Colon (tissue), 2 donors: ENCODE data around the gene SF3B5.
"Not testable (repeated sequence)": the region's sequence is repeated elsewhere in the genome, so short reads cannot be mapped to it uniquely, and the experiment has no call there.

Experiments
- FAIRE-seq: peaks from 2 replicates; lab custom pipeline; 2012; peaks lifted over from hg19 to GRCh38; lab: Jason Lieb, UNC
- donor health status: control.
- donor health status: control.

The SF3B5 gene

GRCh38 chr6:144095134-144096002 is at the start of gene SF3B5:
SF3B5 (minus strand) TSS chr6:144095573; CDS start chr6:144095497, 76 bp downstream.
- peak; percentile 60 for FAIRE-seq

GRCh38 chr6:144144996-144145395 is 49.6 kb upstream of the SF3B5 start:
- FAIRE-seq: no peak

- FAIRE-seq: no peak
Measured at GRCh38 chr6:144143878-144144277, 48.5 kb upstream of the SF3B5 start.

GRCh38 chr6:144143106-144143505 is 47.7 kb upstream of the SF3B5 start:
- FAIRE-seq: no peak

- FAIRE-seq: no peak
Measured at GRCh38 chr6:144141470-144141869, 46.1 kb upstream of the SF3B5 start.

GRCh38 chr6:144140867-144141266 is 45.5 kb upstream of the SF3B5 start:
- no peak for FAIRE-seq

GRCh38 chr6:144139817-144140216 is 44.4 kb upstream of the SF3B5 start:
- no peak for FAIRE-seq

GRCh38 chr6:144138542-144138941 is 43.2 kb upstream of the SF3B5 start:
- no peak for FAIRE-seq

- FAIRE-seq: no peak
Measured at GRCh38 chr6:144134737-144135136, 39.4 kb upstream of the SF3B5 start.

GRCh38 chr6:144134176-144134575 is 38.8 kb upstream of the SF3B5 start:
- FAIRE-seq: no peak

- no peak for FAIRE-seq
Measured at GRCh38 chr6:144133225-144133821, 38.0 kb upstream of the SF3B5 start.

- FAIRE-seq: not testable (repeated sequence)
Measured at GRCh38 chr6:144132167-144132690, 36.9 kb upstream of the SF3B5 start.

GRCh38 chr6:144131248-144131709 is 35.9 kb upstream of the SF3B5 start:
- no peak for FAIRE-seq

GRCh38 chr6:144129469-144129868 is 34.1 kb upstream of the SF3B5 start:
- no peak for FAIRE-seq

- FAIRE-seq: no peak
Measured at GRCh38 chr6:144127097-144127496, 31.7 kb upstream of the SF3B5 start.

GRCh38 chr6:144123836-144124235 is 28.5 kb upstream of the SF3B5 start:
- FAIRE-seq: no peak

- no peak for FAIRE-seq
Measured at GRCh38 chr6:144123421-144123820, 28.0 kb upstream of the SF3B5 start.

- no peak for FAIRE-seq
Measured at GRCh38 chr6:144122861-144123260, 27.5 kb upstream of the SF3B5 start.

GRCh38 chr6:144119376-144119775 is 24.0 kb upstream of the SF3B5 start:
- FAIRE-seq: no peak

GRCh38 chr6:144115219-144115618 is 19.8 kb upstream of the SF3B5 start:
- FAIRE-seq: no peak

- no peak for FAIRE-seq
Measured at GRCh38 chr6:144113366-144113765, 18.0 kb upstream of the SF3B5 start.

GRCh38 chr6:144110210-144110609 is 14.8 kb upstream of the SF3B5 start:
- FAIRE-seq: no peak

- no peak for FAIRE-seq
Measured at GRCh38 chr6:144106206-144106605, 10.8 kb upstream of the SF3B5 start.
